SU-DHL-6 (cell line): ENCODE measurements around the gene NCAM2.

Experiments used
- H2AFZ ChIP-seq: fragments of 200-600 bp; sonication (generic); 2 replicates; pipeline ENCODE4 v1.6.1; 2014; ENCODE audit warnings: low read depth, mild to moderate bottlenecking, moderate library complexity, mixed read lengths, antibody characterized with exemption, low read length; ENCODE audit not compliant: severe bottlenecking
- H3F3A ChIP-seq: fragments of 200-600 bp; shearing (Covaris generic); 2 replicates; pipeline ENCODE4 v1.6.0; 2016; ENCODE audit warnings: antibody characterized with exemption, mild to moderate bottlenecking; ENCODE audit not compliant: insufficient read depth
- H3K27ac ChIP-seq: fragments of 200-600 bp; sonication (generic); 2 replicates; pipeline ENCODE4 v1.5.1; 2016; ENCODE audit warnings: low read depth, mild to moderate bottlenecking, low read length, moderate library complexity, mixed read lengths
- H3K27me3 ChIP-seq: fragments of 200-600 bp; sonication (generic), shearing (Covaris generic); 2 replicates; pipeline ENCODE4 v1.6.0; 2014; ENCODE audit warnings: mild to moderate bottlenecking, low read length
- H3K36me3 ChIP-seq: fragments of 200-600 bp; sonication (generic); 2 replicates; pipeline ENCODE4 v1.6.1; 2014; ENCODE audit warnings: mild to moderate bottlenecking, low read length, mixed read lengths
- H3K4me2 ChIP-seq: fragments of 300-600, 200-600 bp; shearing (Covaris generic), sonication (generic); 2 replicates; pipeline ENCODE4 v1.6.0; 2014; ENCODE audit warnings: low read length, low read depth, mild to moderate bottlenecking; ENCODE audit not compliant: poor library complexity, severe bottlenecking
- H3K4me3 ChIP-seq: fragments of 200-600 bp; sonication (generic); 2 replicates; pipeline ENCODE4 v1.5.1; 2014; ENCODE audit warnings: antibody characterized with exemption, low read length, mild to moderate bottlenecking, mixed read lengths; ENCODE audit not compliant: insufficient read depth, poor library complexity, severe bottlenecking
- H3K79me2 ChIP-seq: fragments of 200-600 bp; sonication (generic); 2 replicates; pipeline ENCODE4 v1.6.1; 2014; ENCODE audit warnings: mild to moderate bottlenecking, low read length, moderate library complexity; ENCODE audit not compliant: insufficient read depth
- H3K9ac ChIP-seq: fragments of 200-600 bp; sonication (generic); 2 replicates; pipeline ENCODE4 v1.7.0; 2014; ENCODE audit warnings: mild to moderate bottlenecking, low read length
- H3K9me2 ChIP-seq: fragments of 200-600 bp; sonication (generic); replicated peaks from 2 replicates; pipeline ENCODE4 v1.6.1; 2014; ENCODE audit warnings: low read length; ENCODE audit not compliant: insufficient read depth
- H3K9me3 ChIP-seq: fragments of 200-600 bp; sonication (generic); 2 replicates; pipeline ENCODE4 v1.6.1; 2014; ENCODE audit warnings: low read length, mixed read lengths; ENCODE audit not compliant: insufficient read depth
- H4K20me1 ChIP-seq: fragments of 200-600 bp; sonication (generic); 2 replicates; pipeline ENCODE4 v1.6.1; 2014; ENCODE audit warnings: low read depth, mild to moderate bottlenecking, antibody characterized with exemption, low read length, moderate library complexity, mixed read lengths
- EZH2phosphoT487 ChIP-seq: fragments of 200-600 bp; sonication (generic), shearing (Covaris generic); conservative IDR thresholded peaks from 2 replicates; pipeline ENCODE4 v1.6.1; 2018; ENCODE audit warnings: mild to moderate bottlenecking, antibody characterized with exemption, low read length, moderate library complexity, mixed read lengths
- TF ChIP-seq, protein P1 (sequence below): fragments of 200-600 bp; sonication (generic); IDR thresholded peaks from one replicate; pipeline ENCODE4 v1.5.1; 2017; ENCODE audit warnings: antibody characterized with exemption, mild to moderate bottlenecking, low read length, moderate library complexity; ENCODE audit not compliant: insufficient read depth, poor library complexity, severe bottlenecking

The NCAM2 gene

DNA sequence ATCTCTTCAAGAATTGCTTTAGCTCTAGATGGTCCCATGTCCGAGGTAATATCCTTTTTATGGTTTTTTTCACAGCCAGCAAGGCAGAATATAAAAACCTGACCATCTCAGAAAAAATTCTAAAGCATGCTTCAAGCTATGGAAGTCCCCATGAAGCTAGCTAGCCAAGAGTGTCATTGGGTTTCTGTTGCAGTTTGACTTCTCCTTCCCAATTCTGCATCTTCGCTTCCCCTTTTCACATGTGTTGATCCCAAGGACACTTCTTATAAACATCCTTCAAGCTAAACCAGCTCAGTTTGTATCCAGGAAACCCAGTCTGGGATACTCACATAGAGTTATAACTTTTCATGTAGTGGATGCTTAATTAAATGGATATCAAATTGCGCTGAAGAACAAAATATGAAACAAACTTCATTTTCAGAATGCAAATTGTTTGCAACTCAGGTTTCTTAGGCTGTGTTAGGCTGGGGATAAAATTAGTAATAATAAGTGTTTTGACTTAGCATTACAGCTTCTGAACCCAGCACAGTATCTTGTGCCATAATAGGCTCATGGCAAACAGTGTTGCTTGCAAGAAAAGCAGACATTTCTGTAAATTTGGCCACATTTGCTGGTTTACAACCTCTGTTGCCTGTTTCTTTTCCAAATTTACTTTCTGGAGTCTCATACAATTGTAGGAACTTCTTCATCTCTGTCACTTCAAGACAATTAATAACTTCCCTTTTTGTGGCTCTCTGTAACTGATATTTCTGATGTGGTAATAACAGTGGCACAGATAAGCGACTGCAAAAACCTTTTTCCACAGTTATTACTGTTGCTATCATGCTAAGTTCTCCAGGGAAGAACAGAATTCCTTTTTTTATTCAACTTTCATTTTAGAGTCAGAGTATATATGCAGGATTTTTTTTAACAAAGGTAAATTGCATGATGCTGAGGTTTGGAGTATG, 53.2 kb downstream of the NCAM2 start:
- Histone ChIP-seq H3K4me2 (no peak overlapping the region), H3K9me2 (no peaks in the 10 kb centered on the region), H3F3A (no peaks in the 10 kb centered on the region), H3K27me3 (no peaks in the 10 kb centered on the region), H4K20me1 (no peaks in the 10 kb centered on the region), H3K79me2 (no peaks in the 10 kb centered on the region), H3K9me3 (no peaks in the 10 kb centered on the region), H3K4me3 (no peak overlapping the region), H3K36me3 (no peaks in the 10 kb centered on the region), H2AFZ (no peak overlapping the region), H3K27ac (no peak overlapping the region), H3K9ac (no peak overlapping the region)
- TF ChIP-seq, protein P1, sequence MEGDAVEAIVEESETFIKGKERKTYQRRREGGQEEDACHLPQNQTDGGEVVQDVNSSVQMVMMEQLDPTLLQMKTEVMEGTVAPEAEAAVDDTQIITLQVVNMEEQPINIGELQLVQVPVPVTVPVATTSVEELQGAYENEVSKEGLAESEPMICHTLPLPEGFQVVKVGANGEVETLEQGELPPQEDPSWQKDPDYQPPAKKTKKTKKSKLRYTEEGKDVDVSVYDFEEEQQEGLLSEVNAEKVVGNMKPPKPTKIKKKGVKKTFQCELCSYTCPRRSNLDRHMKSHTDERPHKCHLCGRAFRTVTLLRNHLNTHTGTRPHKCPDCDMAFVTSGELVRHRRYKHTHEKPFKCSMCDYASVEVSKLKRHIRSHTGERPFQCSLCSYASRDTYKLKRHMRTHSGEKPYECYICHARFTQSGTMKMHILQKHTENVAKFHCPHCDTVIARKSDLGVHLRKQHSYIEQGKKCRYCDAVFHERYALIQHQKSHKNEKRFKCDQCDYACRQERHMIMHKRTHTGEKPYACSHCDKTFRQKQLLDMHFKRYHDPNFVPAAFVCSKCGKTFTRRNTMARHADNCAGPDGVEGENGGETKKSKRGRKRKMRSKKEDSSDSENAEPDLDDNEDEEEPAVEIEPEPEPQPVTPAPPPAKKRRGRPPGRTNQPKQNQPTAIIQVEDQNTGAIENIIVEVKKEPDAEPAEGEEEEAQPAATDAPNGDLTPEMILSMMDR: no peak
- TF ChIP-seq EZH2phosphoT487: no peak

- Histone ChIP-seq H3K4me2 (no peak overlapping the region), H3K27ac (no peak overlapping the region)
- no peak for TF ChIP-seq EZH2phosphoT487
- TF ChIP-seq, protein P1: no peak
Observed at GRCh38 chr21:21052672-21053071, 54.5 kb downstream of the NCAM2 start.

DNA sequence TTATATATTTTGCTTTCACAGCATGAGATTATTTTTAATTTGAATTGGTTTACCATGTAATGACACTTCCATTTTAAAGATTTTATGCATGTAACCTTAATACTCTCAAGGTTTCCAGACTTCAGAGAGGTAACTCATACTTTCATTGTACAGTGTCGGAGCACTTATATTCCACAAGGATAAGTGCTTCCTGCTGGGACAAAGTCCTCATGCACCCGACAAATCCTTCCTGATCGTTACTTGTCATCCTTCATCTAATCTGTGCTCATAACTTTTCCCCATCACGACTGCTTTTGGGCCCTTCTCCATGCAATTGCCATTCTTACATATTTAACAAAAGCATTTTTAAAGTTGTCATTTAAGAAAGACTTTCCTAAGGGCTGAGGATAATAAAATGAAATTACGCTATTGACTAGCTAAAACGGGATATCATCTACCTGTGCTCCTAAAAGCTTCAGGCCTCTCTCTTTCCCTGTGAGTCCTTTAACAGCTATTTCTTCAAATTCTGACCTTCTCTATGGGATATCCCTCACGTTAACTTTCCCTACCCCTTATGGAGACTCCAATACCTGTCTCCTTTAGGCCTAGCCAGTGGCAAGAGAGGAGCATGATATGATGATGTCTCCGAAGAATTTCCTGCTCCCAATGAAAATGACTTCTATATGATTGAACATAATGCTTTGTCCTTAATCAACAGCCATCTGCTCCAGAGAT, 59.3 kb downstream of the NCAM2 start:
- Histone ChIP-seq H3K27ac (no peak overlapping the region), H3K79me2 (no peaks in the 10 kb centered on the region), H3F3A (no peaks in the 10 kb centered on the region), H3K4me3 (no peak overlapping the region), H3K9me2 (no peaks in the 10 kb centered on the region), H3K9me3 (no peaks in the 10 kb centered on the region), H3K36me3 (no peaks in the 10 kb centered on the region), H3K4me2 (no peak overlapping the region), H4K20me1 (no peaks in the 10 kb centered on the region), H3K9ac (no peak overlapping the region), H3K27me3 (no peaks in the 10 kb centered on the region), H2AFZ (no peak overlapping the region)
- TF ChIP-seq, protein P1: no peak
- TF ChIP-seq EZH2phosphoT487: no peak

More at GRCh38 chr21:21052672-21053071, 54.5 kb downstream of the NCAM2 start:
- no peaks in the 10 kb centered on the region for H3K36me3 ChIP-seq
- H3K4me3 ChIP-seq: no peak overlapping the region
- H3F3A ChIP-seq: no peaks in the 10 kb centered on the region
- H3K9me3 ChIP-seq: no peaks in the 10 kb centered on the region
- H3K27me3 ChIP-seq: no peaks in the 10 kb centered on the region
- no peak overlapping the region for H2AFZ ChIP-seq
- no peak overlapping the region for H3K9ac ChIP-seq
- H3K9me2 ChIP-seq: no peaks in the 10 kb centered on the region
- H4K20me1 ChIP-seq: no peaks in the 10 kb centered on the region
- H3K79me2 ChIP-seq: no peaks in the 10 kb centered on the region
